Measurements from ENCODE around the gene RFT1. TPM values are rescaled to one million over a fixed set of nuclear protein-coding genes. Genes with fewer than 3 reads are reported as not detected.

RFT1 gene
- polyA plus RNA-seq, 2 donors = 5.7 to 11.0 TPM

- Histone ChIP-seq H3K36me3 (ENCODE audit: control insufficient read depth in 2 of 2, insufficient read depth in 2 of 2, low read length in 1 of 2) (peaks cover 21 to 22% of the 10 kb centered on the region in 2 donors), H3K9me3 (ENCODE audit: control insufficient read depth in 2 of 2, insufficient read depth in 1 of 2, low read depth in 1 of 2, low read length in 1 of 2) (no peaks in the 10 kb centered on the region), H3K27ac (ENCODE audit: low read depth in 2 of 2, low read length in 1 of 2) (no peak overlapping the region), H3K4me1 (ENCODE audit: control insufficient read depth in 2 of 2, insufficient read depth in 2 of 2, low read length in 1 of 2) (no peaks in the 10 kb centered on the region), H3K27me3 (ENCODE audit: control insufficient read depth in 1 of 2, insufficient read depth in 2 of 2, low read length in 2 of 2) (no peaks in the 10 kb centered on the region), H3K4me3 (ENCODE audit: low read depth in 1 of 2, low read length in 2 of 2) (no peak overlapping the region)
- WGBS, 2 donors = 85 to 87% methylated on average over 5 of the region's 5 CpGs
Observed at GRCh38 chr3:53114412-53115074, 15.7 kb downstream of the RFT1 start.

GRCh38 chr3:53114011-53114400, 16.2 kb downstream of the RFT1 start:
- Histone ChIP-seq H3K4me1 (ENCODE audit: control insufficient read depth in 2 of 2, insufficient read depth in 2 of 2, low read length in 1 of 2) (no peaks in the 10 kb centered on the region), H3K36me3 (ENCODE audit: control insufficient read depth in 2 of 2, insufficient read depth in 2 of 2, low read length in 1 of 2) (peaks cover 17 to 18% of the 10 kb centered on the region in 2 donors), H3K27me3 (ENCODE audit: control insufficient read depth in 1 of 2, insufficient read depth in 2 of 2, low read length in 2 of 2) (no peaks in the 10 kb centered on the region), H3K4me3 (ENCODE audit: low read depth in 1 of 2, low read length in 2 of 2) (no peak overlapping the region), H3K27ac (ENCODE audit: low read depth in 2 of 2, low read length in 1 of 2) (peak overlapping the region in 1 of 2 donors; percentile 46), H3K9me3 (ENCODE audit: control insufficient read depth in 2 of 2, insufficient read depth in 1 of 2, low read depth in 1 of 2, low read length in 1 of 2) (no peaks in the 10 kb centered on the region)
- 8 to 9% methylated on average over 5 of the region's 5 CpGs for WGBS, 2 donors

GRCh38 chr3:53113293-53114010, 16.8 kb downstream of the RFT1 start:
- Histone ChIP-seq H3K4me3 (ENCODE audit: low read depth in 1 of 2, low read length in 2 of 2) (no peak overlapping the region), H3K36me3 (ENCODE audit: control insufficient read depth in 2 of 2, insufficient read depth in 2 of 2, low read length in 1 of 2) (peaks cover 14 to 17% of the 10 kb centered on the region in 2 donors), H3K4me1 (ENCODE audit: control insufficient read depth in 2 of 2, insufficient read depth in 2 of 2, low read length in 1 of 2) (no peaks in the 10 kb centered on the region), H3K27ac (ENCODE audit: low read depth in 2 of 2, low read length in 1 of 2) (peak overlapping the region in 1 of 2 donors; percentile 46), H3K9me3 (ENCODE audit: control insufficient read depth in 2 of 2, insufficient read depth in 1 of 2, low read depth in 1 of 2, low read length in 1 of 2) (no peaks in the 10 kb centered on the region), H3K27me3 (ENCODE audit: control insufficient read depth in 1 of 2, insufficient read depth in 2 of 2, low read length in 2 of 2) (no peaks in the 10 kb centered on the region)
- WGBS, 2 donors = 63 to 67% methylated on average over 1 of the region's 1 CpG

DNA sequence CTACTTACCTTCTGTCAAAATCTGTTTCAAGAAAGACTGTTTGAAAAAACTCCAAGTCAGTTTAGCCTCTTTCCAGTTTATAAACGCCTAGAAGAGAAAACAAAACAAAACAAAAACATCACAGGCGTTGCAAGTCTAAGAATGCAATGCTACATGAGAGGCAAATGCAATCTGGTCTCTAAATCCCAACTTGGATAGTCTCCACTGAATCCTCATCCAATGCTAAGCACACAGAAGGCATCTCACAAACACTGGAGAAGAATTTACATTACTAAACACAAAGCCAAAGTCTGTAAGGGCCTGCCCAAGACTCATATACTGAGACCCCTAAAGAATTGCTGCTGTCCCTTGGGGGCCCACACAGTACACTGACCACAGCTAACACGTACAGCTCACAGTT, 18.4 kb downstream of the RFT1 start:
- Histone ChIP-seq H3K27me3 (ENCODE audit: control insufficient read depth in 1 of 2, insufficient read depth in 2 of 2, low read length in 2 of 2) (no peaks in the 10 kb centered on the region), H3K36me3 (ENCODE audit: control insufficient read depth in 2 of 2, insufficient read depth in 2 of 2, low read length in 1 of 2) (peaks cover 3 to 6% of the 10 kb centered on the region in 2 donors), H3K27ac (ENCODE audit: low read depth in 2 of 2, low read length in 1 of 2) (no peak overlapping the region), H3K9me3 (ENCODE audit: control insufficient read depth in 2 of 2, insufficient read depth in 1 of 2, low read depth in 1 of 2, low read length in 1 of 2) (no peaks in the 10 kb centered on the region), H3K4me3 (ENCODE audit: low read depth in 1 of 2, low read length in 2 of 2) (no peak overlapping the region), H3K4me1 (ENCODE audit: control insufficient read depth in 2 of 2, insufficient read depth in 2 of 2, low read length in 1 of 2) (no peaks in the 10 kb centered on the region)
- WGBS, 2 donors = 69 to 76% methylated on average over 3 of the region's 3 CpGs

- 36 to 40% methylated on average over 12 of the region's 12 CpGs for WGBS, 2 donors
- Histone ChIP-seq H3K27ac (ENCODE audit: low read depth in 2 of 2, low read length in 1 of 2) (peak overlapping the region; percentile 17 to 79), H3K4me3 (ENCODE audit: low read depth in 1 of 2, low read length in 2 of 2) (no peak overlapping the region), H3K4me1 (ENCODE audit: control insufficient read depth in 2 of 2, insufficient read depth in 2 of 2, low read length in 1 of 2) (no peaks in the 10 kb centered on the region), H3K36me3 (ENCODE audit: control insufficient read depth in 2 of 2, insufficient read depth in 2 of 2, low read length in 1 of 2) (peaks cover 3 to 6% of the 10 kb centered on the region in 2 donors), H3K27me3 (ENCODE audit: control insufficient read depth in 1 of 2, insufficient read depth in 2 of 2, low read length in 2 of 2) (no peaks in the 10 kb centered on the region), H3K9me3 (ENCODE audit: control insufficient read depth in 2 of 2, insufficient read depth in 1 of 2, low read depth in 1 of 2, low read length in 1 of 2) (no peaks in the 10 kb centered on the region)
Observed at GRCh38 chr3:53109891-53110771, 20.1 kb downstream of the RFT1 start.

DNA sequence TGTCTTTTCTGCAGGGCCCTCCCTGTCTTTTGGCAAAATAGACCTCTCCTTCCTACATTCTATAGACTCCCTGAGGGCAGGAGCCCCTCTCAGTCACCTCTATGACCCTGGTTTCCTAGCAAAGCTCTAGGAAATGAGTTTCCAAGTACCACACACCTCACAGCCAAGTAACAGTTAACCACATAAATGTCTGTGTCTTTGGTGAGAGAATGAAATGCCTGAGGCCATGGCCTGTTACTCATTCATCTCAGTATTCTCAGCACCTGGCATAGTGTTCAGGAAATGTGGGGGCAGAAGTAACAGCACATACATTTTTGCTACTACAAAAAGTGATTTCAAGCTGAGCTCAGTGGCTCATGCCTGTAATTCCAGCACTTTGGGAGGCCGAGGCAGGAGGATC, 21.0 kb downstream of the RFT1 start:
- Histone ChIP-seq H3K27ac (ENCODE audit: low read depth in 2 of 2, low read length in 1 of 2) (peak overlapping the region; percentile 17 to 35), H3K4me1 (ENCODE audit: control insufficient read depth in 2 of 2, insufficient read depth in 2 of 2, low read length in 1 of 2) (no peaks in the 10 kb centered on the region)
- 41 to 61% methylated on average over 1 of the region's 1 CpG for WGBS, 2 donors

GRCh38 chr3:53104762-53105161, 25.5 kb downstream of the RFT1 start:
- H3K4me3 ChIP-seq (ENCODE audit: low read depth in 1 of 2, low read length in 2 of 2) = no peak overlapping the region
- H3K36me3 ChIP-seq (ENCODE audit: control insufficient read depth in 2 of 2, insufficient read depth in 2 of 2, low read length in 1 of 2) = peaks cover 7 to 14% of the 10 kb centered on the region in 2 donors
- 58 to 60% methylated on average over 3 of the region's 3 CpGs for whole genome bisulfite sequencing, 2 donors
- H3K9me3 ChIP-seq (ENCODE audit: control insufficient read depth in 2 of 2, insufficient read depth in 1 of 2, low read depth in 1 of 2, low read length in 1 of 2) = no peaks in the 10 kb centered on the region
- H3K27ac ChIP-seq (ENCODE audit: low read depth in 2 of 2, low read length in 1 of 2) = no peak overlapping the region
- no peaks in the 10 kb centered on the region for H3K27me3 ChIP-seq (ENCODE audit: control insufficient read depth in 1 of 2, insufficient read depth in 2 of 2, low read length in 2 of 2)
- H3K4me1 ChIP-seq (ENCODE audit: control insufficient read depth in 2 of 2, insufficient read depth in 2 of 2, low read length in 1 of 2) = no peaks in the 10 kb centered on the region

More for the DNA sequence above, 21.0 kb downstream of the RFT1 start:
- H3K27me3 ChIP-seq (ENCODE audit: control insufficient read depth in 1 of 2, insufficient read depth in 2 of 2, low read length in 2 of 2) = no peaks in the 10 kb centered on the region
- no peak overlapping the region for H3K4me3 ChIP-seq (ENCODE audit: low read depth in 1 of 2, low read length in 2 of 2)
- no peaks in the 10 kb centered on the region for H3K9me3 ChIP-seq (ENCODE audit: control insufficient read depth in 2 of 2, insufficient read depth in 1 of 2, low read depth in 1 of 2, low read length in 1 of 2)
- H3K36me3 ChIP-seq (ENCODE audit: control insufficient read depth in 2 of 2, insufficient read depth in 2 of 2, low read length in 1 of 2) = peaks cover 4 to 6% of the 10 kb centered on the region in 2 donors

DNA sequence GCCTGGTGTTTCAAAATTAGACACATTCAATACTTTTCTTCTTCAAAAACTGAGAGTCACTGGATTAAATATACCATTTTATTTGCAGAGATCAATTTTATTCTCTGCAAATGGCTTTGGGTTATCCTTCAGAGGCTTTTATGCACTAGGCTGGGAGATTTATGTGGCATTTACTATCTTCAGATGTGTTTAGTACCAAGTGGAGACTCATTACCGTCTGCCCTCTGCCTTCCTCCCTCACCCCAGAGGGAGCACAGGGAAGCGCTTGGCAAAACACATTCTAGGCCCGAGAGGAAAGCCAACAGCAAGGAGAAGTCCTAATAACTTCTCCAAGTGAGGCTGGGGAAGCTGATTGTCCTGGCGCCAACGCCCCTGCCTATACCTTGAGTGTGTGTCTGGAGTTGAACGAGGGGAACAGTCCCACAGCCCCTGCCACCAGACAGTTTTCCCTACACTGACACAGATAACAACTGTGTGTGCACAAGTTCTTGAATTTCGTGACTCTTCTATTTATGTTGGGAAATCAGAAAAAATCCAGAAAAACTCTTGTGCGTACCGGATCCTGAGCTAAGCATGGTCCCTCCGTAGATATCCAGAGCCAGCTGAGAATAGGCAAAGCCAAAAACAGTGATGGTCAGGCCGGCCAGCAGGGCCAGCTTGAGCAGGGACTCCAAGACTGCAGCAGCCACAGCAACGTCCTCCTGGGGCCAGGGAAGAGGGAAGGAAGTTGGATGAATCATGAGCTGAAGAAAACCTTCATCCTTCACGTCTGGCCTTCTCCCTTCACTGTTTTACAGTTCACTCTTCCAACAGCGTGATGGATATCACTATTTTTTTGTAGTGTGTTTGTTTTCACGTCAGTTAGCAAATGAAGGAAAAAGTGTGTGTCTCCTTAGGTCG, 26.6 kb downstream of the RFT1 start:
- Histone ChIP-seq H3K4me1 (ENCODE audit: control insufficient read depth in 2 of 2, insufficient read depth in 2 of 2, low read length in 1 of 2) (no peaks in the 10 kb centered on the region), H3K27ac (ENCODE audit: low read depth in 2 of 2, low read length in 1 of 2) (no peak overlapping the region), H3K27me3 (ENCODE audit: control insufficient read depth in 1 of 2, insufficient read depth in 2 of 2, low read length in 2 of 2) (no peaks in the 10 kb centered on the region), H3K9me3 (ENCODE audit: control insufficient read depth in 2 of 2, insufficient read depth in 1 of 2, low read depth in 1 of 2, low read length in 1 of 2) (no peaks in the 10 kb centered on the region), H3K36me3 (ENCODE audit: control insufficient read depth in 2 of 2, insufficient read depth in 2 of 2, low read length in 1 of 2) (peaks cover 13 to 24% of the 10 kb centered on the region in 2 donors), H3K4me3 (ENCODE audit: low read depth in 1 of 2, low read length in 2 of 2) (no peak overlapping the region)
- WGBS, 2 donors = 85 to 86% methylated on average over 16 of the region's 16 CpGs

Data from esophagus (tissue), 2 donors.